GM12891 (cell line): Measurements from ENCODE around the gene SAV1.

Source experiments
- POLR2A ChIP-seq: IDR thresholded peaks from 2 replicates; pipeline ENCODE4 v1.6.1; 2011; ENCODE audit warnings: low read depth, low read length, control low read depth
- POLR2AphosphoS5 ChIP-seq: IDR thresholded peaks from 2 replicates; pipeline ENCODE4 v1.6.1; 2011; ENCODE audit warnings: low read depth, low read length, control low read depth
- POU2F2 ChIP-seq: IDR thresholded peaks from 2 replicates; pipeline ENCODE4 v1.6.1; 2011; ENCODE audit warnings: low read depth, mild to moderate bottlenecking, control low read depth, low read length, moderate library complexity
- SPI1 ChIP-seq: IDR thresholded peaks from 2 replicates; pipeline ENCODE4 v1.6.1; 2011; ENCODE audit warnings: low read depth, low read length, control low read depth
- TAF1 ChIP-seq: IDR thresholded peaks from 2 replicates; pipeline ENCODE4 v1.6.1; 2011; ENCODE audit warnings: low read depth, low read length, control low read depth

DNA sequence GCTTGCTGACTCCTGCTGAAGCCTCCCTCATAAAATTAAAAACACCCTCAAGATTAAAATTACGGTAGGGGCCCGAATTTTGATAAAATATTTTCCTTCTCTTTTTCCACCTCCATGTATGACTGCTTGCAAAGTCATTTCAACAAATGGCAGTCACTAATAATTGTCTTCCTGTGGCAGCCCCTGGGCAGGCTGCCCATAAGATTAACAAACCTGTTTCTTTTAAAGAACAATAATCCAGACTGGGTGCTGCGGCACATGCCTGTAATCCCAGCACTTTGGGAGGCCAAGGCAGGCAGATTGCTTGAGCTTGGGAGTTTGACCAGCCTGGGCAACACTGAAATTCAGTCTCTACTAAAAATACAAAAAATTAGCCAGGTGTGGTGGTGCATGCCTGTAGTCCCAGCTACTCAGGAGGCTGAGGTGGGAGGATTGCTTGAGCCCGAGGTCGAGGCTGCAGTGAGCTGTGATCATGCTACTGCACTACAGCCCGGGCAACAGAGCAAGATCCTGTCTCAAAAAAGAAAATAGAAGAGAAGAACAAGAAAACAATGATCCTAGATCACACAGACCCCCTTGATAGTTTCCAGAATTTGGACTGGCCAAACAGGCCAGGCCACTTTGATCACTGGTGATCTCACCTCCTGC, 8.7 kb downstream of the SAV1 start:
- TF ChIP-seq POLR2AphosphoS5 (no peak), POLR2A (no peak), POU2F2 (no peak), TAF1 (no peak), SPI1 (no peak)
